CD14-positive monocyte (primary cell): Measurements from ENCODE around the gene TRMT2A. TPM values are rescaled to one million over a fixed set of nuclear protein-coding genes. Genes with fewer than 3 reads are reported as not detected.

Source experiments
- DNase-seq, 3 donors: peaks; one replicate each; pipeline ENCODE4 v3.0.0-alpha.2; 2011 to 2022
- H2AFZ ChIP-seq: 2 replicates; pipeline ENCODE4 v1.6.0; 2012; ENCODE audit warnings: mild to moderate bottlenecking, low read depth, low read length, inconsistent platforms; ENCODE audit not compliant: insufficient read depth, poor library complexity, severe bottlenecking
- H3K27ac ChIP-seq, 2 donors: 1 replicate in 1 of 2; 2 replicates in 1 of 2; pipeline ENCODE4 v1.5.1; 2012 to 2013; ENCODE audit warnings: low read length in 2 of 2, control low read depth in 1 of 2, inconsistent platforms in 1 of 2, low read depth in 1 of 2, mild to moderate bottlenecking in 1 of 2
- H3K27me3 ChIP-seq, 2 donors: one replicate each; pipeline versions ENCODE4 v1.6.0 to v1.6.1; 2011 to 2013; ENCODE audit warnings: low read length in 2 of 2; ENCODE audit not compliant: control insufficient read depth in 2 of 2, insufficient read depth in 2 of 2
- H3K36me3 ChIP-seq, 2 donors: replicated peaks in 1 of 2; 1 replicate in 1 of 2; 2 replicates in 1 of 2; pipeline versions ENCODE4 v1.5.1 to v1.6.1; 2012 to 2013; ENCODE audit warnings: low read length in 2 of 2, control low read depth in 1 of 2, inconsistent platforms in 1 of 2, mild to moderate bottlenecking in 1 of 2; ENCODE audit not compliant: insufficient read depth in 2 of 2, control insufficient read depth in 1 of 2
- H3K4me1 ChIP-seq, 2 donors: 1 replicate in 1 of 2; 2 replicates in 1 of 2; pipeline versions ENCODE4 v1.5.1 to v1.6.1; 2012 to 2013; ENCODE audit warnings: low read length in 2 of 2, control low read depth in 1 of 2, inconsistent platforms in 1 of 2, mild to moderate bottlenecking in 1 of 2, moderate library complexity in 1 of 2; ENCODE audit not compliant: insufficient read depth in 2 of 2, control insufficient read depth in 1 of 2
- H3K4me2 ChIP-seq: replicated peaks from 2 replicates; pipeline ENCODE3; 2012; ENCODE audit warnings: low read length, moderate library complexity, mild to moderate bottlenecking; ENCODE audit not compliant: poor library complexity, severe bottlenecking; ENCODE audit errors: extremely low read depth
- H3K4me3 ChIP-seq, 3 experiments: fragments of 200-600 bp in 1 of 3; sonication (generic) in 1 of 3; replicated peaks in 1 of 3; 1 replicate in 2 of 3; 2 replicates in 1 of 3; pipeline ENCODE4 v1.5.1; 2011 to 2013; ENCODE audit warnings: low read length in 3 of 3, mild to moderate bottlenecking in 3 of 3, control low read depth in 2 of 3, low read depth in 2 of 3, inconsistent platforms in 1 of 3, moderate library complexity in 1 of 3
- H3K79me2 ChIP-seq: 2 replicates; pipeline ENCODE4 v1.6.0; 2012; ENCODE audit warnings: mild to moderate bottlenecking, control low read depth, inconsistent platforms, low read length, moderate library complexity; ENCODE audit not compliant: insufficient read depth
- H3K9ac ChIP-seq: 2 replicates; pipeline ENCODE4 v1.6.0; 2017; ENCODE audit warnings: low read length, mild to moderate bottlenecking; ENCODE audit not compliant: insufficient read depth, poor library complexity, severe bottlenecking
- H3K9me3 ChIP-seq, 2 donors: replicated peaks in 1 of 2; 1 replicate in 1 of 2; 2 replicates in 1 of 2; pipeline versions ENCODE4 v1.5.1 to v1.6.1; 2012 to 2013; ENCODE audit warnings: low read length in 2 of 2, control low read depth in 1 of 2; ENCODE audit not compliant: control insufficient read depth in 1 of 2, insufficient read depth in 1 of 2
- H4K20me1 ChIP-seq: 2 replicates; pipeline ENCODE4 v1.6.0; 2012; ENCODE audit warnings: mild to moderate bottlenecking, low read length, control low read depth, moderate library complexity; ENCODE audit not compliant: insufficient read depth
- H3K27ac Mint-ChIP-seq, 7 donors: one replicate each; pipeline ENCODE4 v1.8.0; 2020; ENCODE audit warnings: mild to moderate bottlenecking in 7 of 7, mixed read lengths in 7 of 7, moderate library complexity in 6 of 7, inconsistent platforms in 2 of 7
- H3K27me3 Mint-ChIP-seq, 3 donors: one replicate each; pipeline ENCODE4 v1.8.0; 2021 to 2022; ENCODE audit warnings: low read depth in 3 of 3, mild to moderate bottlenecking in 3 of 3, mixed read lengths in 3 of 3, moderate library complexity in 3 of 3, inconsistent platforms in 1 of 3
- H3K36me3 Mint-ChIP-seq, 2 donors: one replicate each; pipeline ENCODE4 v1.8.0; 2020; ENCODE audit warnings: mixed read lengths in 2 of 2, inconsistent platforms in 1 of 2, mild to moderate bottlenecking in 1 of 2
- H3K4me1 Mint-ChIP-seq: one replicate; pipeline ENCODE4 v1.8.0; 2020; ENCODE audit warnings: mild to moderate bottlenecking, mixed read lengths
- H3K4me3 Mint-ChIP-seq, 2 donors: one replicate each; pipeline ENCODE4 v1.8.0; 2020; ENCODE audit warnings: mild to moderate bottlenecking in 2 of 2, mixed read lengths in 2 of 2, moderate library complexity in 1 of 2
- H3K9me3 Mint-ChIP-seq, 7 donors: one replicate each; pipeline ENCODE4 v1.8.0; 2020 to 2022; ENCODE audit warnings: mixed read lengths in 7 of 7, mild to moderate bottlenecking in 6 of 7, moderate library complexity in 6 of 7, inconsistent platforms in 2 of 7
- WGBS: methylation state at CpG from one replicate; pipeline ENCODE4 v1.1.5; 2013; ENCODE audit warnings: missing lambda C conversion rate; ENCODE audit not compliant: insufficient coverage; 5-methylcytosine and 5-hydroxymethylcytosine counted together
- intact Hi-C, 2 donors: fragments of 100-400 bp; cut with micrococcal nuclease; formaldehyde crosslinking; loops; one replicate each; pipeline versions ENCODE4 v1.15.0 to v1.15.1; 2023
- polyA plus RNA-seq, 3 donors: library from polyadenylated mRNA; depleted of rRNA in 1 of 3; unstranded in 2 of 3; stranded (reverse) in 1 of 3; fragments of 300-500 nt in 2 of 3; fragments of >200 nt in 1 of 3; fragmentation: Illumina TruSeq in 2 of 3; gene quantifications; 1 replicate in 2 of 3; 2 replicates in 1 of 3; pipeline ENCODE4 v1.2.3, GENCODE V29; 2012 to 2021
- TF ChIP-seq, protein P1 (sequence below): fragments of 200-600 bp; IDR thresholded peaks from one replicate; pipeline ENCODE4 v1.8.0; 2022; ENCODE audit warnings: antibody characterized with exemption, mild to moderate bottlenecking

Gene TRMT2A
- polyA plus RNA-seq, 3 donors = 20.1 to 121 (median 23.5) TPM

DNA sequence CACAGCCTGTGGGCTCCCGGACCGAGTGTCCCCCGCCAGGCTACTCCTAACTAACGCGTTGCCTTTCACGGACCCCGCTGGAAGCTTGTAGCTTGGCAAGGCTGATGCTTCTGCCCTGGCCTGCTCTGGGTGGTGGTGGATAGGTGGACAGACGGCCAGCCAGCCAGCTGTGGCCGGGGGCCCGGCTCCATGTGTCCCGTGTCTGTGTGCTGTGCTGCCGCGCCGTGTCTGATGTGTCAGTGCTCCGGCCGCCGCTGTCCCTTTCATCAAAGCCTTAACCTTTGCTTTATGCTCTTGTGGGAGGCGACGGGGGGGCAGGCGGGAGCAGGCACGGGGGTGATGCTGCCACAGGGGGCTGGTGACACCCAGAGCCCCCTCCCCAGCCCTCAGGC is 28.8 kb upstream of the TRMT2A start:
- H3K4me2 ChIP-seq = no peak overlapping the region
- no peaks in the 10 kb centered on the region for H3K27me3 ChIP-seq
- peaks cover 0 to 3% of the 10 kb centered on the region in 2 donors for H3K36me3 Mint-ChIP-seq
- no peak overlapping the region for H2AFZ ChIP-seq
- no peaks in the 10 kb centered on the region for H3K4me1 ChIP-seq
- intact Hi-C loops = no loop called here
- H3K9ac ChIP-seq = no peak overlapping the region
- no peak for DNase-seq
- H3K27ac ChIP-seq = no peak overlapping the region
- H3K4me1 Mint-ChIP-seq = no peaks in the 10 kb centered on the region
- no peaks in the 10 kb centered on the region for H3K79me2 ChIP-seq
- WGBS = 98% methylated on average over 17 of the region's 21 CpGs
- no peak overlapping the region for H3K4me3 ChIP-seq
- TF ChIP-seq, protein P1, sequence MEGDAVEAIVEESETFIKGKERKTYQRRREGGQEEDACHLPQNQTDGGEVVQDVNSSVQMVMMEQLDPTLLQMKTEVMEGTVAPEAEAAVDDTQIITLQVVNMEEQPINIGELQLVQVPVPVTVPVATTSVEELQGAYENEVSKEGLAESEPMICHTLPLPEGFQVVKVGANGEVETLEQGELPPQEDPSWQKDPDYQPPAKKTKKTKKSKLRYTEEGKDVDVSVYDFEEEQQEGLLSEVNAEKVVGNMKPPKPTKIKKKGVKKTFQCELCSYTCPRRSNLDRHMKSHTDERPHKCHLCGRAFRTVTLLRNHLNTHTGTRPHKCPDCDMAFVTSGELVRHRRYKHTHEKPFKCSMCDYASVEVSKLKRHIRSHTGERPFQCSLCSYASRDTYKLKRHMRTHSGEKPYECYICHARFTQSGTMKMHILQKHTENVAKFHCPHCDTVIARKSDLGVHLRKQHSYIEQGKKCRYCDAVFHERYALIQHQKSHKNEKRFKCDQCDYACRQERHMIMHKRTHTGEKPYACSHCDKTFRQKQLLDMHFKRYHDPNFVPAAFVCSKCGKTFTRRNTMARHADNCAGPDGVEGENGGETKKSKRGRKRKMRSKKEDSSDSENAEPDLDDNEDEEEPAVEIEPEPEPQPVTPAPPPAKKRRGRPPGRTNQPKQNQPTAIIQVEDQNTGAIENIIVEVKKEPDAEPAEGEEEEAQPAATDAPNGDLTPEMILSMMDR = no peak
- H3K9me3 ChIP-seq = no peaks in the 10 kb centered on the region
- no peak overlapping the region for H3K4me3 Mint-ChIP-seq
- no peaks in the 10 kb centered on the region for H3K9me3 Mint-ChIP-seq
- H3K27ac Mint-ChIP-seq = no peak overlapping the region
- no peaks in the 10 kb centered on the region for H3K27me3 Mint-ChIP-seq
- peaks cover 9 to 12% of the 10 kb centered on the region in 2 donors for H3K36me3 ChIP-seq
- H4K20me1 ChIP-seq = no peaks in the 10 kb centered on the region

- Histone ChIP-seq H2AFZ (no peak overlapping the region), H3K4me2 (no peak overlapping the region), H3K4me1 (no peaks in the 10 kb centered on the region), H3K27me3 (no peaks in the 10 kb centered on the region), H3K36me3 (peaks cover 9 to 13% of the 10 kb centered on the region in 2 donors), H3K79me2 (no peaks in the 10 kb centered on the region), H3K9me3 (no peaks in the 10 kb centered on the region), H3K4me3 (no peak overlapping the region), H3K9ac (no peak overlapping the region), H4K20me1 (no peaks in the 10 kb centered on the region), H3K27ac (no peak overlapping the region)
- Mint-ChIP-seq H3K27ac (no peak overlapping the region), H3K4me1 (no peaks in the 10 kb centered on the region), H3K36me3 (peaks cover 0 to 3% of the 10 kb centered on the region in 2 donors), H3K9me3 (no peaks in the 10 kb centered on the region), H3K27me3 (no peaks in the 10 kb centered on the region), H3K4me3 (no peak overlapping the region)
- DNase-seq = no peak
- TF ChIP-seq, protein P1 = no peak
- 92% methylated on average over 18 of the region's 22 CpGs for WGBS
- intact Hi-C loops = no loop called here
Measured at GRCh38 chr22:20145206-20145831, 28.3 kb upstream of the TRMT2A start.
